ENCODE measurements around the gene PARD3. TPM values are rescaled to one million over a fixed set of nuclear protein-coding genes. Genes with fewer than 3 reads are reported as not detected.

Gene PARD3
- total and polyA plus RNA-seq, 10 of the 15 experiments (the other 5 are each of a cell fraction or from before 2014, with no cell fraction given), result 2.6 to 43.1 (median 13.9) TPM

GRCh38 chr10:34389801-34390200 lies 425.3 kb downstream of the PARD3 start:
- ChIA-PET POLR2A (no interaction called here), RAD21 (ENCODE audit: unreplicated experiment) (interaction anchor here (1.6 kb wide), 1 partner anchor 44 kb away, joined by 3 read pairs; no protein-coding TSS in a partner anchor), SMC1A (ENCODE audit: uncharacterized antibody, unreplicated experiment) (interaction anchor here (0.9 to 1.2 kb wide), 2 partner anchors 115 to 1197 kb away, joined by 3 read pairs; no protein-coding TSS in a partner anchor), CTCF (interaction anchor here (1.0 to 1.3 kb wide), 3 partner anchors 10 to 1057 kb away, joined by 3 read pairs; no protein-coding TSS in a partner anchor)
- ATAC-seq (no peak), FAIRE-seq (no peak), DNase-seq (ENCODE audit: low read depth, low spot score) (no peak)
- 83% methylated on average over 3 of the region's 3 CpGs for WGBS (ENCODE audit: insufficient coverage, insufficient replicate concordance, low lambda C conversion rate, missing lambda C conversion rate)
- BruUV-seq (replicated peaks), result no TSS peak
- H2AFZ ChIP-seq (ENCODE audit: control insufficient read depth, low read depth, low read length), result no peak overlapping the region
- H3K4me2 ChIP-seq (ENCODE audit: control insufficient read depth, insufficient read depth), result no peak overlapping the region
- H3K27me3 ChIP-seq (replicated peaks in 1 of 2; ENCODE audit: control insufficient read depth in 2 of 2, insufficient read depth in 2 of 2, low read length in 1 of 2), result no peaks in the 10 kb centered on the region
- no peak overlapping the region for H3K27ac ChIP-seq (ENCODE audit: control insufficient read depth, insufficient read depth)
- intact Hi-C loops (cut with micrococcal nuclease; ENCODE audit: unreplicated experiment), result loop anchor here (10.0 kb wide), 1 partner anchor 235 kb away; no protein-coding TSS in a partner anchor
- H3K36me3 ChIP-seq (ENCODE audit: control insufficient read depth in 2 of 2, insufficient read depth in 2 of 2, low read length in 1 of 2), result no peaks in the 10 kb centered on the region
- no peaks in the 10 kb centered on the region for H4K20me1 ChIP-seq (ENCODE audit: control insufficient read depth, insufficient read depth)
- H3K79me2 ChIP-seq (ENCODE audit: control insufficient read depth, insufficient read depth, low read length), result no peaks in the 10 kb centered on the region
- no peaks in the 10 kb centered on the region for H3K9me3 ChIP-seq (replicated peaks; ENCODE audit: control insufficient read depth, insufficient read depth, low read length)
- no peak overlapping the region for H3K9ac ChIP-seq (ENCODE audit: control insufficient read depth, insufficient read depth, low read length)
- H3K4me1 ChIP-seq (ENCODE audit: control insufficient read depth, insufficient read depth, low read length), result no peaks in the 10 kb centered on the region
- in situ Hi-C loops (cut with MboI), result no loop called here
- H3K4me3 ChIP-seq, result no peak overlapping the region
- TF ChIP-seq FOXK2 (IDR thresholded peaks at IDR 0.05) (no peak), CHD4 (IDR thresholded peaks at IDR 0.05) (no peak), POLR2AphosphoS2 (IDR thresholded peaks at IDR 0.05; ENCODE audit: low read depth, low read length) (no peak), ETV6 (conservative IDR thresholded peaks at IDR 0.05 in 1 of 2, IDR thresholded peaks at IDR 0.05 in 1 of 2; ENCODE audit: borderline replicate concordance in 1 of 2, low read depth in 1 of 2) (no peak), SIN3A (IDR thresholded peaks at IDR 0.05; ENCODE audit: low read depth, low read length) (no peak), ZNF24 (IDR thresholded peaks at IDR 0.05) (no peak), MEF2B (IDR thresholded peaks at IDR 0.05; ENCODE audit: partially characterized antibody, poor library complexity, severe bottlenecking) (no peak), STAT3 (IDR thresholded peaks at IDR 0.05; ENCODE audit: low read depth, low read length) (no peak), RELA (IDR thresholded peaks at IDR 0.05; ENCODE audit: borderline replicate concordance, partially characterized antibody) (no peak), ZNF687 (IDR thresholded peaks at IDR 0.05) (no peak), SRF (IDR thresholded peaks at IDR 0.05; ENCODE audit: low read depth in 2 of 2, low read length in 2 of 2) (no peak), RUNX3 (IDR thresholded peaks at IDR 0.05; ENCODE audit: low read length) (no peak)
- TF ChIP-seq, protein P1, sequence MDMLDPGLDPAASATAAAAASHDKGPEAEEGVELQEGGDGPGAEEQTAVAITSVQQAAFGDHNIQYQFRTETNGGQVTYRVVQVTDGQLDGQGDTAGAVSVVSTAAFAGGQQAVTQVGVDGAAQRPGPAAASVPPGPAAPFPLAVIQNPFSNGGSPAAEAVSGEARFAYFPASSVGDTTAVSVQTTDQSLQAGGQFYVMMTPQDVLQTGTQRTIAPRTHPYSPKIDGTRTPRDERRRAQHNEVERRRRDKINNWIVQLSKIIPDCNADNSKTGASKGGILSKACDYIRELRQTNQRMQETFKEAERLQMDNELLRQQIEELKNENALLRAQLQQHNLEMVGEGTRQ (IDR thresholded peaks at IDR 0.05; ENCODE audit: borderline replicate concordance, low read depth, low read length), result no peak
- TF ChIP-seq, protein P2, sequence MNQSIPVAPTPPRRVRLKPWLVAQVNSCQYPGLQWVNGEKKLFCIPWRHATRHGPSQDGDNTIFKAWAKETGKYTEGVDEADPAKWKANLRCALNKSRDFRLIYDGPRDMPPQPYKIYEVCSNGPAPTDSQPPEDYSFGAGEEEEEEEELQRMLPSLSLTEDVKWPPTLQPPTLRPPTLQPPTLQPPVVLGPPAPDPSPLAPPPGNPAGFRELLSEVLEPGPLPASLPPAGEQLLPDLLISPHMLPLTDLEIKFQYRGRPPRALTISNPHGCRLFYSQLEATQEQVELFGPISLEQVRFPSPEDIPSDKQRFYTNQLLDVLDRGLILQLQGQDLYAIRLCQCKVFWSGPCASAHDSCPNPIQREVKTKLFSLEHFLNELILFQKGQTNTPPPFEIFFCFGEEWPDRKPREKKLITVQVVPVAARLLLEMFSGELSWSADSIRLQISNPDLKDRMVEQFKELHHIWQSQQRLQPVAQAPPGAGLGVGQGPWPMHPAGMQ (IDR thresholded peaks at IDR 0.05; ENCODE audit: borderline replicate concordance), result no peak
- TF ChIP-seq, protein P3, sequence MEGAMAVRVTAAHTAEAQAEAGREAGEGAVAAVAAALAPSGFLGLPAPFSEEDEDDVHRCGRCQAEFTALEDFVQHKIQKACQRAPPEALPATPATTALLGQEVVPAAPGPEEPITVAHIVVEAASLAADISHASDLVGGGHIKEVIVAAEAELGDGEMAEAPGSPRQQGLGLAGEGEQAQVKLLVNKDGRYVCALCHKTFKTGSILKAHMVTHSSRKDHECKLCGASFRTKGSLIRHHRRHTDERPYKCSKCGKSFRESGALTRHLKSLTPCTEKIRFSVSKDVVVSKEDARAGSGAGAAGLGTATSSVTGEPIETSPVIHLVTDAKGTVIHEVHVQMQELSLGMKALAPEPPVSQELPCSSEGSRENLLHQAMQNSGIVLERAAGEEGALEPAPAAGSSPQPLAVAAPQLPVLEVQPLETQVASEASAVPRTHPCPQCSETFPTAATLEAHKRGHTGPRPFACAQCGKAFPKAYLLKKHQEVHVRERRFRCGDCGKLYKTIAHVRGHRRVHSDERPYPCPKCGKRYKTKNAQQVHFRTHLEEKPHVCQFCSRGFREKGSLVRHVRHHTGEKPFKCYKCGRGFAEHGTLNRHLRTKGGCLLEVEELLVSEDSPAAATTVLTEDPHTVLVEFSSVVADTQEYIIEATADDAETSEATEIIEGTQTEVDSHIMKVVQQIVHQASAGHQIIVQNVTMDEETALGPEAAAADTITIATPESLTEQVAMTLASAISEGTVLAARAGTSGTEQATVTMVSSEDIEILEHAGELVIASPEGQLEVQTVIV (IDR thresholded peaks at IDR 0.05; ENCODE audit: borderline replicate concordance, partially characterized antibody), result no peak

Measured in GM12878 (cell line).